Measurements from ENCODE around the gene ENAH.

ENAH gene

GRCh38 chr1:225580238-225581099 is 72.5 kb downstream of the ENAH start:
- H3K9me3 Mint-ChIP-seq = no peaks in the 10 kb centered on the region
- H3K27ac Mint-ChIP-seq = no peak overlapping the region
- H3K4me1 Mint-ChIP-seq = peaks cover 11% of the 10 kb centered on the region
- ATAC-seq = no peak
- peaks cover 22% of the 10 kb centered on the region for H3K27me3 Mint-ChIP-seq
- no peak overlapping the region for H3K4me3 Mint-ChIP-seq
- no peak for DNase-seq

DNA sequence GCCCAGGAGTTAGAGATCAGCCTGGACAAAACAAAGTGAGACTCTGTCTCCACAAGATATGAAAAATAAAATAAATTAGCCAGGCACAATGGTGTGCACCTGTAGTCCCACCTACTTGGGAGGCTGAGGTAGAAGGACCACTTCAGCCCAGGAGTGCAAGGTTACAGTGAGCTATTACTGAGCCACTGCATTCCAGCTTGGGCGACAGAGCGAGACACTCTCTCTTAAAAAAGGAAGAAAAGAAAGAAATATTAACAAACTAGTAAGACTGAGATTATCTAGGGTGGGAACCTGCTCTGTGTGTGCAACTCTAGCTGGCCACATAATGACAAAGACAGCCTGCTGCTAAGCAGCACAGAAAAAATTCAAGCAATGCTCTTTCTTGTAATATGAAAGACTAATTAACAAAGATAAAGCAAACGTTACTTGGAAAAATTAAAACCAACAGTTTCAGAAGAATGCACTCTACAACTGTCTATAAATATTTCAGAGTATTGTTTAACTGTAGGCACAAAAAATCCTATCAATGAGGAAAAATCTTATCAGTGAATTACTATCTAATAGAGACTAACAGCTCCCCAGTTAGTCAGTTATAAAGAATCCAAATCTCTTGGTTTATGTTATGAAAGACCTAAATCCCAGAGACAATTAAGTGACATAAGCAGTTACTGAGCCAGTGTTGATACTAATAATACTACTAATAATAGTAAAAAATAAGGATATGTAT is 74.5 kb downstream of the ENAH start:
- DNase-seq (no peak), ATAC-seq (no peak)
- peaks cover 16% of the 10 kb centered on the region for H3K27me3 Mint-ChIP-seq
- no peak overlapping the region for H3K27ac Mint-ChIP-seq
- no peak overlapping the region for H3K4me3 Mint-ChIP-seq
- no peaks in the 10 kb centered on the region for H3K9me3 Mint-ChIP-seq
- peaks cover 11% of the 10 kb centered on the region for H3K4me1 Mint-ChIP-seq

- ATAC-seq = no peak
- H3K27ac Mint-ChIP-seq = no peak overlapping the region
- H3K4me1 Mint-ChIP-seq = peaks cover 11% of the 10 kb centered on the region
- H3K27me3 Mint-ChIP-seq = peaks cover 5% of the 10 kb centered on the region
- no peak overlapping the region for H3K4me3 Mint-ChIP-seq
- no peaks in the 10 kb centered on the region for H3K9me3 Mint-ChIP-seq
- no peak for DNase-seq
Measured at GRCh38 chr1:225577241-225577640, 75.7 kb downstream of the ENAH start.

DNA sequence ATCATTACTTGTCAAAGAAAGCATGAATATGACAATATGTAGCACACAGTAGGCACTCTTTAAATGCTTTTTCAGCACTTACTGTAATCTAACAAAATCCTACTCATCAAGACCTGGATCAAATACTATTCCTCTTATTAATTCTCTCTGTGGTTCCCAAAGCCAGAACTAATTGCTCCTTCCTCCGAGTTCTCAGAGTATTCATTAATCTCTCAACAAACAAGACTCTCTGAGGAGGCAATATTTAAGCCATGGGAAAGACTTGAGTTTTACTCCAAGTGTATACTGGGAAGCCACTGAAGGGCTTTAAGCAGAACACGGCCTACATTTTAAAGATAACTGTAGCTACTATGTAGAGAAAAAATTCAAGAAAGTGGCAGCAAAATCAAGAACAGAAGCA is 79.7 kb downstream of the ENAH start:
- Mint-ChIP-seq H3K4me3 (no peak overlapping the region), H3K4me1 (peaks cover 11% of the 10 kb centered on the region), H3K27me3 (no peaks in the 10 kb centered on the region), H3K9me3 (no peaks in the 10 kb centered on the region), H3K27ac (no peak overlapping the region)
- ATAC-seq (no peak), DNase-seq (no peak)

GRCh38 chr1:225572422-225572821 is 80.5 kb downstream of the ENAH start:
- H3K27ac Mint-ChIP-seq = no peak overlapping the region
- peaks cover 11% of the 10 kb centered on the region for H3K4me1 Mint-ChIP-seq
- no peak overlapping the region for H3K4me3 Mint-ChIP-seq
- DNase-seq (no peak), ATAC-seq (no peak)
- H3K9me3 Mint-ChIP-seq = no peaks in the 10 kb centered on the region
- no peaks in the 10 kb centered on the region for H3K27me3 Mint-ChIP-seq

GRCh38 chr1:225567789-225568188 is 85.1 kb downstream of the ENAH start:
- H3K27me3 Mint-ChIP-seq = no peaks in the 10 kb centered on the region
- no peak for DNase-seq
- H3K9me3 Mint-ChIP-seq = no peaks in the 10 kb centered on the region
- H3K4me1 Mint-ChIP-seq = no peaks in the 10 kb centered on the region
- no peak overlapping the region for H3K27ac Mint-ChIP-seq
- ATAC-seq = no peak
- no peak overlapping the region for H3K4me3 Mint-ChIP-seq

DNA sequence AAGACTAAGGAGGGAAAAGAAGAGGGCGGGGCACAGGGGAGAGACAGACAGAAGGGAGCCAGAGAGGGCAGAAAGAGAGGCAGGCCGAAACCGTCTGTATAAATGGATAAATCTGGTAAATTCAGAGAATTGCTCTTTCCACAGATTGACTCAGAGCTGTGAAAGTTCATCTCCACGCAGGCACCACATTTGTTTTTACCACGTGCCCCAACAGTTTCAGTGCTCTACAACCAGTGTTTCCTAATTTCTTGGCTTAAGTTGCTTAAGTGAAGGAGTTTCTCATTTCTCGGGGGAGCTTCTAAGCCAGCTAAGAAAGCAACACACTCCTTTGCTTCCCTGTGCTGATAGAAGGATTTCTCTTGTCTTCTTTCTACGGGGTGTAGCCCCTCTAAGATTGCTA is 87.1 kb downstream of the ENAH start:
- H3K27ac Mint-ChIP-seq = no peak overlapping the region
- DNase-seq (no peak), ATAC-seq (no peak)
- H3K9me3 Mint-ChIP-seq = no peaks in the 10 kb centered on the region
- H3K4me3 Mint-ChIP-seq = no peak overlapping the region
- H3K4me1 Mint-ChIP-seq = no peaks in the 10 kb centered on the region
- no peaks in the 10 kb centered on the region for H3K27me3 Mint-ChIP-seq

DNA sequence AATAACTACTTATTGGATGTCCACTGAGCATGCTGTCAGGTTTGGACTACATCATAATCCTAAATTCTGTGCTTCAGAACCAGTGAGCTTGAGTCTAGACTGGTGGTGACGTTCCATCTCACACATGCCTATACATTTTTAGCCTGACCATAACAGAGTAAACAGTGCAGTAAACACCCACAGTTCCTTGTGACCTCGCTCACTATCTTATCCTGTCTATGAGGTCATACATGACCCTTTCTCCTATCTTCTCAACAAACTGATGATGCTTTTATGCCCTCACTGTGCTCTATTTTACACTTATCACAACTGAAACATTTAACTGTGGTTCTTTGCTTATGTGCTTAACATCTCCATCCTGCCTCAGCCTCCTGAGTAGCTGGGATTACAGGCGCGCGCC is 91.2 kb downstream of the ENAH start:
- DNase-seq = no peak
- H3K27me3 Mint-ChIP-seq = no peaks in the 10 kb centered on the region
- no peak overlapping the region for H3K4me3 Mint-ChIP-seq

DNA sequence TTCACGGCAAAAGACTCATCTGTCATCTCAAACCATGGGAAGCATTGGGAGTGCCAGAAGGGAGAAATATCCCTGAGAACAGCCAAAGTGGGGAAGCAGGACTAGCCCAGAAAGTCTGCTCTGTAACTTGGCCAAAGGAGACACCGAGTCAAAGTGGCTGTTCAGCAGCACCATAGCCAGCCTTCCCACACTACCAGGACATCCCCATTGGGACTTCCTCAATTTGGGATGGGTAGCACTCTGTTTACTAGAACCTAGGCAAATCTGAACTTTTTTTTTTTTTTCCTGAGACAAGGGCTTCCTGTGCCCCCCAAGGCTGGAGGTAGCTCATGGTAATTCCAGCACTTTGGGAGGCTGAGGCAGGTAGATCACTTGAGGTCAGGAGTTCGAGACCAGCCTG is 93.0 kb downstream of the ENAH start:
- Mint-ChIP-seq H3K4me1 (no peaks in the 10 kb centered on the region), H3K27me3 (no peaks in the 10 kb centered on the region), H3K27ac (peak overlapping the region in 1 of 2 donors; percentile 22), H3K4me3 (no peak overlapping the region), H3K9me3 (peaks cover 0 to 6% of the 10 kb centered on the region in 2 donors)
- DNase-seq (no peak), ATAC-seq (no peak)

More for the DNA sequence above, 91.2 kb downstream of the ENAH start:
- no peaks in the 10 kb centered on the region for H3K4me1 Mint-ChIP-seq
- H3K9me3 Mint-ChIP-seq = peaks cover 0 to 2% of the 10 kb centered on the region in 2 donors
- no peak for ATAC-seq
- no peak overlapping the region for H3K27ac Mint-ChIP-seq

- Mint-ChIP-seq H3K4me1 (no peaks in the 10 kb centered on the region), H3K4me3 (no peak overlapping the region), H3K9me3 (peaks cover 0 to 6% of the 10 kb centered on the region in 2 donors), H3K27ac (no peak overlapping the region), H3K27me3 (no peaks in the 10 kb centered on the region)
- DNase-seq (no peak), ATAC-seq (no peak)
Measured at GRCh38 chr1:225559326-225559725, 93.6 kb downstream of the ENAH start.

- Mint-ChIP-seq H3K9me3 (peaks cover 0 to 6% of the 10 kb centered on the region in 2 donors), H3K27me3 (no peaks in the 10 kb centered on the region), H3K4me1 (no peaks in the 10 kb centered on the region), H3K27ac (no peak overlapping the region), H3K4me3 (no peak overlapping the region)
- DNase-seq (no peak), ATAC-seq (no peak)
Measured at GRCh38 chr1:225556694-225557093, 96.2 kb downstream of the ENAH start.

- Mint-ChIP-seq H3K27ac (no peak overlapping the region), H3K9me3 (peaks cover 0 to 6% of the 10 kb centered on the region in 2 donors), H3K27me3 (no peaks in the 10 kb centered on the region), H3K4me1 (no peaks in the 10 kb centered on the region), H3K4me3 (no peak overlapping the region)
- DNase-seq (no peak), ATAC-seq (no peak)
Measured at GRCh38 chr1:225555821-225556220, 97.1 kb downstream of the ENAH start.

GRCh38 chr1:225554216-225554812 is 98.6 kb downstream of the ENAH start:
- no peak for ATAC-seq
- H3K9me3 Mint-ChIP-seq = peaks cover 0 to 6% of the 10 kb centered on the region in 2 donors
- no peaks in the 10 kb centered on the region for H3K27me3 Mint-ChIP-seq
- H3K4me3 Mint-ChIP-seq = no peak overlapping the region
- H3K4me1 Mint-ChIP-seq = no peaks in the 10 kb centered on the region
- DNase-seq = no peak
- H3K27ac Mint-ChIP-seq = no peak overlapping the region

- DNase-seq (no peak), ATAC-seq (no peak)
- Mint-ChIP-seq H3K27me3 (no peaks in the 10 kb centered on the region), H3K9me3 (no peaks in the 10 kb centered on the region), H3K27ac (no peak overlapping the region), H3K4me3 (no peak overlapping the region), H3K4me1 (peaks cover 7% of the 10 kb centered on the region)
Measured at GRCh38 chr1:225549821-225550220, 103.1 kb downstream of the ENAH start.

- H3K27ac Mint-ChIP-seq = no peak overlapping the region
- H3K4me3 Mint-ChIP-seq = no peak overlapping the region
- ATAC-seq (no peak), DNase-seq (no peak)
- H3K4me1 Mint-ChIP-seq = peaks cover 7% of the 10 kb centered on the region
- H3K9me3 Mint-ChIP-seq = no peaks in the 10 kb centered on the region
- no peaks in the 10 kb centered on the region for H3K27me3 Mint-ChIP-seq
Measured at GRCh38 chr1:225548140-225548857, 104.6 kb downstream of the ENAH start.

Measured in stimulated activated naive CD8-positive, alpha-beta T cell treated with anti-CD3 and anti-CD28 coated beads, Interleukin-15, amount 100 ng/mL, for 72 hours (primary cell).